ENCODE data around the gene NEU4. TPM values are rescaled to one million over a fixed set of nuclear protein-coding genes. Genes with fewer than 3 reads are reported as not detected.
"Not testable (repeated sequence)": the region's sequence is repeated elsewhere in the genome, so short reads cannot be mapped to it uniquely, and the experiment has no call there.

The NEU4 gene
- total RNA-seq, 1 donor from 2014 or later = 0.13 TPM

DNA sequence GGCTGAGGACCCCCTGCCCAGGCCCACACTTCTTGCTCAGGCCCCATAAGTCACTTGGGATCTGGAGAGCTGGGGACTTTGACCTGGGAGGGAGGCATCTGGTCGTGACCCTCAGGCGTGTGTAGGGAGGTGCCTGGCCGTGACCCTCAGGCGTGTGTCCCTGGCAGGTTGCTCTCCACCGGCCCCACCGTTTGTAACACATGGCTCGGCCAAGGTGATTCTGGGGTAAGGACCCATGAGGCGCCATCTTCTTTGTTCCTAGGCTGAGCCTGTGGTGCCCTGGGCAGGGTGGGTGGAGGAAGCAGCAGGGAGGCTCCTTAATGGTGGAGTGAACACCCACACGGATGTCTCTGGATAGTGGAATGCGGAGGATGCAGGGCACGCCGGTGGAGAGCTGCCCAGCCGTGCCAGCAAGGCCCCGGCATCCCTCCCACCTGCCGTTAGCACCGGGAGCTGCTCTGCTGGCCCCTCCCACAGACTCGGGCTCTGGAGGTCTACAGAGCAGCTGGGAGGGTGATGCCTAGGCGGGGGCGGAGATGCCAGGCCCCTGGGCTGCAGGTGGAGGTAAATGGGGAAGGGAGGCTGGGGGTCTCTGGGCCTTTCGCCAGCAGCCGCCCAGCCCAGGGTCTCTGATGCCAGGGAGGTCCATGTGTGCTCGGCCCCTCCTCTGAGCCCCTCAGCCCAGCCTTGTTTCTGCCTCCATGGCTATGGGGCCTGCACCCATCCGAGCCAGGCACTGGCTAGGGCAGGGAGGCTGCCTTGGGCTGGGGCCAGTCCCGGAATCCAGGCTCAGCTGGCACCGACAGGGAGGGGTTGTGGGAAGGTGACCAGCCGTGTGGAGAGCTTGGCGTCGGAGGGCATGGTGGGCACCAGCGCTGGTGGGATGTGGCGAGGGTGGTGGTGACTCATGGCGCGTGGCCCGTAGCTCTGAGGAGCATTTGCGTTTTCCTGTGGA, 33.5 kb upstream of the NEU4 start:
- no peak for DNase-seq (ENCODE audit: low read depth in 2 of 2)

- no peak for DNase-seq (ENCODE audit: low read depth in 2 of 2)
Observed at GRCh38 chr2:241776336-241777169, 32.4 kb upstream of the NEU4 start, which contains the start of gene GAL3ST2. TSS of gene GAL3ST2 (plus strand) at chr2:241776822. CDS start at chr2:241776956, 134 bp downstream.

GRCh38 chr2:241777170-241777685, 31.8 kb upstream of the NEU4 start:
- DNase-seq (ENCODE audit: low read depth in 2 of 2) = no peak

- no peak for DNase-seq (ENCODE audit: low read depth in 2 of 2)
Observed at GRCh38 chr2:241777686-241778627, 31.0 kb upstream of the NEU4 start.

DNA sequence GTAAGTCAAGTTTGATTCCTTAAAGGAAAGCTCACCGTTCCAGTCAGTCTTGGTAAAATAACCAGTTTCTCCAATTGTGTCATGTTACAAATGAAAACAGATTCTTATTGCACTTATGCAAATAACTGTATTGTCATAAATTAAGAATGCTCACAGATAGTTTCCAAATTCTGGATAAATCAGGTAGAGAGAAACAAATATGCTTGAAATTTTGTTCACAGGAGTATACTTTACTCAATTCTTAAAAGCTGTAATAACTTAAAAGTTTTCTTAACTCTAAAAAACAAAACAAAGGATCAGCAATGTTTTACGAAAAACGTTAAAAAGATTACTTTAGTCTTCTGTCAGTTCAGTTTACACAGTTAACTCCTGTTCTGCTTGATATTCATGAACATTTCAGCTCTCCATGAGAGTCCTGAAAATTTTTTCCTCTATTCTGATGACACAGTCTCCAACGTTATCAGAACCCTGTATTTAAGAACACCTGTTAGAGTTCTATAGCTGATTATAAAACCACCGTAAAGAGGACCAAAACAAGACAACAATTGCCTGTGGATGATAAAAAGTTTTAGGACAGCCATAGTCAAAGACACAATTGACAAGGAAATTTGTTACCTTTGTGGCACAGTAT, 27.9 kb upstream of the NEU4 start:
- DNase-seq (ENCODE audit: low read depth in 2 of 2) = no peak

DNA sequence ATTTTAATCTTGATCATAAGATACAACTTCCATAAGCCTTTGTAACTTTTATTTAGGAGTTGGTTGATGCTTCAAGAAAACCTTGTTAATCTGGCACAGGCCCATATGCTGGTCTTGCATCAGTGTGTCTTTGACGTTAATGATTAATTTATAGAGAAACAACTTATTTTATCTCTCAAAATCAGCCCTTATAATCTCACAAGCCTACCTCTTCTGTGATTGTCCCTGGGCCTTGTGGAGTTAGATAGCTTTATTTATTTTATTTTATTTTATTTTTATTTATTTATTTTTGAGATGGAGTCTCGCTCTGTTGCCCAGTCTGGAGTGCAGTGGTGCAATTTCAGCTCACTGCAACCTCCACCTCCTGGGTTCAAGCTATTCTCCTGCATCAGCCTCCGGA, 26.9 kb upstream of the NEU4 start:
- not testable (repeated sequence) for DNase-seq (ENCODE audit: low read depth in 2 of 2)

- DNase-seq (ENCODE audit: low read depth in 2 of 2) = no peak
Observed at GRCh38 chr2:241788135-241788534, 20.9 kb upstream of the NEU4 start.

DNA sequence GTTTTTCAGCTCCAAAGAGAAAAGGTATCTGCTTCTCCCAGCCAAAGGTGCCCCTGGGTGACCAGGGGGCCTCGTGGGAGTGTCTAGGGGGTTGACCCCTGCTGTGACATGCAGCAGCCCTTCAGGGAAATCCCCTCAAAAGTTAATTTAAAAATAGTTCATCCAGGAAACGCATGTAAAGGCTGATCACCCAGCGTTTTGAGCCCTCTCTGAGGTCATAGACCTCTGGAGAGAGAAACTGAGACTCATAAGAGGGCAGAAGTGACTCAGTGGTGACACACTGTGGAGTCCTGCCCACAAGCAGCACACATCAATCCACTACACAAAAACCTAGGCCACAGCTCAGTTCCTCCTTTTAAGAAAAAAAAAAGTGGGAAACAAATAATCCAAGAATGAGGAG, 20.4 kb upstream of the NEU4 start:
- no peak for DNase-seq (ENCODE audit: low read depth in 2 of 2)

- not testable (repeated sequence) for DNase-seq (ENCODE audit: low read depth in 2 of 2)
Observed at GRCh38 chr2:241791385-241791784, 17.6 kb upstream of the NEU4 start.

GRCh38 chr2:241793385-241793784, 15.6 kb upstream of the NEU4 start:
- no peak for DNase-seq (ENCODE audit: low read depth in 2 of 2)

DNA sequence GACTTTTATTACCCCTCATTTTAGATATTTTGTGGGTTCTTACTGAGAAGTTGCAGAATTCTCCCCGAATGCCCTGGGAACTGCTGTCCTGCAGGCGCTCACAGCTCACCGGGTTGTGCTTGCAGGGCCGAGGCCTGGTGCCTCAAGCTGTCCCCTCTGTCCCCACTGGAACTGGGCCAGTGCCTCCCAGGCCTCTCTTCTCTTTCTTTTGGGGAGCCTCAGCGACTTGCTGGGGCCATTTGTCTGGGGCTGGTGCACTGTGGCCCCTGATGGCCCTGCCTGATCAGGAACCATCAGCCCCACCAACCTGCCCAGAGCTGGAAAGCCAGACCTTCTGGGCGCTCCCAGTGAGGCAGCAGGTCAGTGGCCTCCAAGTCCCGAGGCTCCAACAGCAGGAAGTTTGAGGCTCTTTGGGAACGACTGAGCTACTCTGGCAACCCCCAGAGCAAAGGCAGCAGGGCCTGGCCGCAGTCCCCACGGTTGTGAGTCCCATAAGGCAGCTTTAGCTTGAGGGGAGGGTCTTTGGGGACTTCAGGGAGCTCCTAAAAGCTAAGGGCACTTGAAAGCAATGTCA, 14.7 kb upstream of the NEU4 start:
- DNase-seq (ENCODE audit: low read depth in 2 of 2) = no peak

DNA sequence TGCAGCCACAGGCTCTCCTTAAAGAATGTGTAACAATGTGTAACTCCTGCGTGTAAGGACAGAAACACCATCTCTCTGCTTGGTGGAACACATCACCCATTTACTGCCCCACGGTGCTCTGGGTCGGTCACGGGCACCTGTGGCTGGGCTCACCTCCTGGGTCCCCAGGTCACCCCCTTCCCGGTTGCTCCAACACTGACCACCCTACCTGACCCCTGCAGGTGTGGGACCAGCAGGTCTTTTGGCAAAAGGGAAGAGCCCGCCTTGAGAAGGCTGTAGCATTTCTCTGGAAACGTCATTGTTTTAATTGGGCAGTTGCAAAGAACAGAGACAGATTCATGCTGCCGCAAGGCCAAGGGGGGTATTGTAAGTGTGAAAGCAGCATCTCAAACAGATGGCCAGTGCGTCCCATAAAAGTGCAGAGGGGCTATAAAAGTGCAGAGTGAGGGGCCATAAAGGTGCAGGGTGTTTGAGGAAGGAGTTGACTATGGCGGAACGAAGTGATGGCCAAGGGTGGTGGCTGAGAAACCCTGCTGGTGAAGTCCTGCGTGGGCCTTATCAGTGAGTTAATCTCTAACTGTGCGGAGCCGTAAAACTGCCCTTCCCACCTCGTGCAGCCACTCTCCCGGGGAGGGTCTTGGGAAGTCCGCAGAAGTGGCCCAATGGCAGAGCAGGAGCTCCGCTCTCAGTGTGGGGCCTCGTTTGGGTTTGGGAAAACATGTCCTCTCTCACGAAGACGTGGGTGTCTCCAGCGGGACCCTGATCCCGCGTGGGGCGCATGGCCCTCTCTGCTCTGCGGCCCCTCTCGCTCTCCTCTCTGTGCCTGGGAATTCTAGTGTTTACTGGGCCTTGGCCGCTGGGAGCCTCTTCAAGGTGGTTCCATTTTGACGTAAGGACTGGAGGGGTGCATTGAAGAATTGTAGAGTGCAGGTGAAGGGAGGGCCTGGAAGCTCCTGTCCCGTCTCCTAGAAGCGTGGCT, 13.7 kb upstream of the NEU4 start:
- no peak for DNase-seq (ENCODE audit: low read depth in 2 of 2)

DNA sequence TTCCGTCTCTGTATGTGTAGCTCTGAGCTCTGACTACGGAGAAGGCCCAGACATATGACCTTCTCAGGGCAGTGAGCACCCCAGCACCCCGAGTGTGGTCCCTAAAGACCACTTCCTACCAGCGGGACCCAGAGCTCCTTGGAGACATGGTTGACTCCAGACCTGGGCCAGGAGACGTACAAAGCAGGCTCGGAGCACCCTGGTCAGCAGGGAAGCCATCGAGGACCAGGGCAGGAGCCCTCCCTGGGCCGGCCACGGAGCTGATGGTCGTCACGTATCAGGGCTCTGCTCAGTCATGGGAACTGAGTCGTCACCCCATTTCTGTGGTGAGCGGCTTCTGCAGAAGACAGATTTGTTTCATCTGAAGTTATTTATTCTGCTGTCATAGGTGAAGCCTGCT, 12.8 kb upstream of the NEU4 start:
- DNase-seq (ENCODE audit: low read depth in 2 of 2) = no peak

- no peak for DNase-seq (ENCODE audit: low read depth in 2 of 2)
Observed at GRCh38 chr2:241796610-241797138, 12.3 kb upstream of the NEU4 start.

GRCh38 chr2:241797441-241798080, 11.4 kb upstream of the NEU4 start:
- DNase-seq (ENCODE audit: low read depth in 2 of 2) = no peak

DNA sequence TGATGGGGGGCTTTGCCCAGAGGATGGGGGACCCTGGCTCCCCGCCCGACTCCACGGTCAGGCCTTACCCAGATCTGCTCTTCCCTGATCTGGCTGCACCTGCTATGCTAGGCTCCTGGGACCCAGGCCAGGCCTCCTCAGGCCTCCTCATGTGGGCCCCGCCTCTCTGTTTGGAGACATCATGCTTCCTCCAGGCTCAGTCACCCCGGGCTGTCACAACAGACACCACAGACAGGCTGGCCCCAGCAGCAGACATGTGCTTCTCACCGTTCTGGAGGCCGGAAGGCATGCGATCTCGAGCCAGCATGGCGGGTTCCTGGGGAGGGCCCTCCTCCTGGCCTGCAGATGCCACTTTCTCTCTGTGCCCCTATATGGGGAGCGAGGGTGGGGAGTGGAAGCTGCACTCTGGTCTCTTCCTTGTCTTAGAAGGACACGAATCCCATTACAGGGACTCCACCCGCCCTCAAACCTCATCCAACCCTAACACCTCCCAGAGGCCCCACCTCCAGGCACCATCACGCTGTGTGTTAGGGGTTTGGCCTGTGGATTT, 10.8 kb upstream of the NEU4 start:
- no peak for DNase-seq (ENCODE audit: low read depth in 2 of 2)

GRCh38 chr2:241798631-241799521, 10.1 kb upstream of the NEU4 start:
- no peak for DNase-seq (ENCODE audit: low read depth in 2 of 2)

Data from dermis microvascular lymphatic vessel endothelial cell (primary cell).